ENCODE data around the gene CCDC190. TPM values are rescaled to one million over a fixed set of nuclear protein-coding genes. Genes with fewer than 3 reads are reported as not detected.
"Not testable (repeated sequence)": the region's sequence is repeated elsewhere in the genome, so short reads cannot be mapped to it uniquely, and the experiment has no call there.

CCDC190 gene
- polyA plus RNA-seq, 1 donor (not counting 4 experiments of a cell fraction or from before 2014, with no cell fraction given) = 0.07 TPM

GRCh38 chr1:162872981-162873380 lies 12.0 kb upstream of the CCDC190 start:
- Histone ChIP-seq H3K4me1 (ENCODE audit: control insufficient read depth, extremely low read depth, insufficient read depth, low read length) (no peaks in the 10 kb centered on the region), H3K9me1 (ENCODE audit: control insufficient read depth, extremely low read depth, insufficient read depth, low read length) (no peaks in the 10 kb centered on the region), H3K79me2 (ENCODE audit: control insufficient read depth, insufficient read depth, low read length) (no peaks in the 10 kb centered on the region), H3K36me3 (ENCODE audit: control insufficient read depth in 2 of 2, extremely low read depth in 1 of 2, insufficient read depth in 2 of 2, low read length in 2 of 2) (no peaks in the 10 kb centered on the region), H3K27me3 (ENCODE audit: control insufficient read depth, extremely low read depth, insufficient read depth, low read length) (no peaks in the 10 kb centered on the region), H3K27ac (ENCODE audit: control insufficient read depth, insufficient read depth, low read length) (no peak overlapping the region), H3K4me2 (ENCODE audit: control insufficient read depth, extremely low read depth, insufficient read depth, low read depth, low read length) (no peak overlapping the region), H4K20me1 (ENCODE audit: control insufficient read depth, extremely low read depth, insufficient read depth, low read length) (no peaks in the 10 kb centered on the region), H2AFZ (ENCODE audit: control insufficient read depth, low read length) (no peak overlapping the region), H3K9ac (ENCODE audit: control insufficient read depth, extremely low read depth, insufficient read depth, low read length) (no peak overlapping the region), H3K9me3 (ENCODE audit: control insufficient read depth, low read depth, low read length) (no peaks in the 10 kb centered on the region), H3K4me3 (ENCODE audit: control insufficient read depth in 2 of 3, extremely low read depth in 1 of 3, insufficient read depth in 2 of 3, low read depth in 1 of 3, low read length in 3 of 3) (no peak overlapping the region)
- dilution Hi-C loops (cut with MboI; ENCODE audit: extremely low pct_ligation_motif_present, low sequenced_read_pairs) = no loop called here
- DNase-seq (ENCODE audit: low read depth, low spot score) (no peak), FAIRE-seq (no peak)
- TF ChIP-seq CTCF (optimal IDR thresholded peaks at IDR 0.05 in 1 of 3, IDR thresholded peaks at IDR 0.05 in 1 of 3, conservative IDR thresholded peaks at IDR 0.05 in 1 of 3; ENCODE audit: extremely low read depth in 1 of 3, insufficient read depth in 2 of 3, low read length in 3 of 3) (no peak), EZH2 (IDR thresholded peaks at IDR 0.05; ENCODE audit: low read length) (no peak)

GRCh38 chr1:162871417-162871816 lies 10.4 kb upstream of the CCDC190 start:
- H3K4me3 ChIP-seq (ENCODE audit: control insufficient read depth in 2 of 3, extremely low read depth in 1 of 3, insufficient read depth in 2 of 3, low read depth in 1 of 3, low read length in 3 of 3); dilution Hi-C loops (cut with MboI; ENCODE audit: extremely low pct_ligation_motif_present, low sequenced_read_pairs); H3K27ac ChIP-seq (ENCODE audit: control insufficient read depth, insufficient read depth, low read length); H2AFZ ChIP-seq (ENCODE audit: control insufficient read depth, low read length); H3K36me3 ChIP-seq (ENCODE audit: control insufficient read depth in 2 of 2, extremely low read depth in 1 of 2, insufficient read depth in 2 of 2, low read length in 2 of 2); H3K27me3 ChIP-seq (ENCODE audit: control insufficient read depth, extremely low read depth, insufficient read depth, low read length); H3K79me2 ChIP-seq (ENCODE audit: control insufficient read depth, insufficient read depth, low read length); H3K4me2 ChIP-seq (ENCODE audit: control insufficient read depth, extremely low read depth, insufficient read depth, low read depth, low read length); H3K9me3 ChIP-seq (ENCODE audit: control insufficient read depth, low read depth, low read length); H3K4me1 ChIP-seq (ENCODE audit: control insufficient read depth, extremely low read depth, insufficient read depth, low read length); H3K9ac ChIP-seq (ENCODE audit: control insufficient read depth, extremely low read depth, insufficient read depth, low read length); H4K20me1 ChIP-seq (ENCODE audit: control insufficient read depth, extremely low read depth, insufficient read depth, low read length); FAIRE-seq; DNase-seq (ENCODE audit: low read depth, low spot score); H3K9me1 ChIP-seq (ENCODE audit: control insufficient read depth, extremely low read depth, insufficient read depth, low read length): not testable (repeated sequence)

- dilution Hi-C loops (cut with MboI; ENCODE audit: extremely low pct_ligation_motif_present, low sequenced_read_pairs) = no loop called here
- no peaks in the 10 kb centered on the region for H3K9me1 ChIP-seq (ENCODE audit: control insufficient read depth, extremely low read depth, insufficient read depth, low read length)
- no peak overlapping the region for H3K27ac ChIP-seq (ENCODE audit: control insufficient read depth, insufficient read depth, low read length)
- H3K9ac ChIP-seq (ENCODE audit: control insufficient read depth, extremely low read depth, insufficient read depth, low read length) = no peak overlapping the region
- H3K4me2 ChIP-seq (ENCODE audit: control insufficient read depth, extremely low read depth, insufficient read depth, low read depth, low read length) = no peak overlapping the region
- H3K9me3 ChIP-seq (ENCODE audit: control insufficient read depth, low read depth, low read length) = no peaks in the 10 kb centered on the region
- no peaks in the 10 kb centered on the region for H3K79me2 ChIP-seq (ENCODE audit: control insufficient read depth, insufficient read depth, low read length)
- H3K4me1 ChIP-seq (ENCODE audit: control insufficient read depth, extremely low read depth, insufficient read depth, low read length) = no peaks in the 10 kb centered on the region
- H2AFZ ChIP-seq (ENCODE audit: control insufficient read depth, low read length) = no peak overlapping the region
- FAIRE-seq (no peak), DNase-seq (ENCODE audit: low read depth, low spot score) (no peak)
- TF ChIP-seq CTCF (optimal IDR thresholded peaks at IDR 0.05 in 1 of 3, IDR thresholded peaks at IDR 0.05 in 1 of 3, conservative IDR thresholded peaks at IDR 0.05 in 1 of 3; ENCODE audit: extremely low read depth in 1 of 3, insufficient read depth in 2 of 3, low read length in 3 of 3) (no peak), EZH2 (IDR thresholded peaks at IDR 0.05; ENCODE audit: low read length) (no peak)
- no peaks in the 10 kb centered on the region for H3K36me3 ChIP-seq (ENCODE audit: control insufficient read depth in 2 of 2, extremely low read depth in 1 of 2, insufficient read depth in 2 of 2, low read length in 2 of 2)
- no peak overlapping the region for H3K4me3 ChIP-seq (ENCODE audit: control insufficient read depth in 2 of 3, extremely low read depth in 1 of 3, insufficient read depth in 2 of 3, low read depth in 1 of 3, low read length in 3 of 3)
- no peaks in the 10 kb centered on the region for H4K20me1 ChIP-seq (ENCODE audit: control insufficient read depth, extremely low read depth, insufficient read depth, low read length)
- no peaks in the 10 kb centered on the region for H3K27me3 ChIP-seq (ENCODE audit: control insufficient read depth, extremely low read depth, insufficient read depth, low read length)
Measured at GRCh38 chr1:162868972-162869371, 8.0 kb upstream of the CCDC190 start.
